Right forelimb (tissue), 1 donor: ENCODE results near the gene CD8B.
"Not testable (repeated sequence)": the region's sequence is repeated elsewhere in the genome, so short reads cannot be mapped to it uniquely, and the experiment has no call there.

Source experiments
- DNase-seq: peaks from one replicate; pipeline ENCODE4 v3.0.0-alpha.2; 2018

CD8B gene

GRCh38 chr2:86861628-86862379, at the start of gene CD8B:
TSS of gene CD8B (minus strand) at chr2:86861886. CDS start at chr2:86861865, 21 bp downstream.
- not testable (repeated sequence) for DNase-seq

DNA sequence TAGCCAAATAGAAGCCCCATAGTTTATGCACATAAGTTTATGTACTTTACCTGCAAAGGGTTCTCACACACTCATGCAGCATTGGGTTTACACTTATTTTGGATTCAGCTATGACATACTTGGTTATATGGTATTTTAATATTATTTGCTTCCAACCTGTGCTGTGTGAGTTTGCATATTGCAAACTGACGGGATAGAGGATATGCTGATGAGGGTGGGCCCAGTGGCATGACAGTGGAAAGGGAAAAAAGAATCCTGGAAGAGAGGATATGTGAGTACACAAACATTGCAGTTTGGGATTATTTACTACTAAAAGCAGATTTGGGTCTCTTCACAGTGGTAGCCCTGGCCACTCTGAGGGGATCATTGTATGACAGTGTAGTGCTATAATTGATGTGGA, 44.2 kb upstream of the CD8B start:
- not testable (repeated sequence) for DNase-seq

DNA sequence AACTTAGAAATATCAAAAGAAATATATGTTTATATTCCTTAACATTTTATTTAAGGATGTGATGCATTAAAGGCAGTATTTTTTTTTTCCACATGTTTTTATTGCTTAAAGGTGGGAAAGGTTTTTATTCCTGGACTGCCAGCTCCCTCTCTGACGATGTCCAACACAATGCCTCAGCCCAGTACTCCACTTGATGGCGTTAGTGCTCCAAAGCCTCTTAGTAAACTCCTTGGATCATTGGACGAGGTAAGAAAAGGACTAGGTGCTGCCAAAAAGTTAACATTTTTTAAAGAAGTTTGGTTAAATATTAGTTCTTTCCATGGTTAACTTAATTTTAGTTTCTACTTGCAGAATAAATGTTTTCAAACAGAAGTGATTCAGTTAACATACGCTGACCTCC, 39.0 kb upstream of the CD8B start:
- not testable (repeated sequence) for DNase-seq

GRCh38 chr2:86886026-86886425, 24.3 kb upstream of the CD8B start:
- not testable (repeated sequence) for DNase-seq

DNA sequence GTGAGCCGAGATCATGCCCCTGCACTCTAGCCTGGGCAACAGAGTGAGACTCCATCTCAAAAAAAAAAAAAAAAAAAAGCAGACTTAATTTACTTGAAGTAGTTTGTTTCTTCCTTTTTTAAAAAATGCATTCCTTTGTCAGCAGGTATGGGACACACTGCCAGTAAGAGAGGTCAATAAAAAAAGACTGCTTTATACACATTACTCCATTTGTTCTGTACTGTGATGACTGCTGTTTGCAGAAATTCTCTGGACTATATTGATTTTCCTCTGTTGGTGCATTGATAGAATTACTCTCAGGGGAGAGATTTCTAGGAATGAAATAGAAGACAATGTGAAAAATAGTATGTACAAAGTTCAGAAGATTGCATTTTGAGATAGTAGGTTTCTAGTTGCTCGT, 21.2 kb upstream of the CD8B start:
- DNase-seq: not testable (repeated sequence)

GRCh38 chr2:86882118-86882665, 20.5 kb upstream of the CD8B start:
- DNase-seq: not testable (repeated sequence)

GRCh38 chr2:86878986-86879385, 17.3 kb upstream of the CD8B start:
- not testable (repeated sequence) for DNase-seq

- DNase-seq: not testable (repeated sequence)
These were observed 9.3 kb upstream of the CD8B start for GRCh38 chr2:86870941-86871340.

- DNase-seq: not testable (repeated sequence)
These were observed 7.3 kb upstream of the CD8B start for GRCh38 chr2:86868895-86869468.

DNA sequence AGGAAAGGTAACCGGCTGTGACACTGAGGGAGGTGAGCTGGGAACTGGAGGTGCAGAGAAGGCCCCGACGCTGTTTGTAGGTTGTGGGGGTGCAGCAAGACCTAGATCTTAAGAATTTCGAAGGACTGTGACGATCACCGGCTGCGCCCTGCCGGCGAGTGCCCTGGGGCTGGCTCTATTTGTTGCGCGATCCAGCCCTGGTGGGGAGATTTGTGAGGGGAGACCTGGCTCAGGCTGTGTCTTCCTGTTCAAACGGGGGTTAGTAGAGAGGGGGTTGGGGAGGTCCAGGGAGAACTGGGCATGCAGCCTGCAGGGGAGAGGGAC, 656 bp upstream of the CD8B start:
- not testable (repeated sequence) for DNase-seq

DNA sequence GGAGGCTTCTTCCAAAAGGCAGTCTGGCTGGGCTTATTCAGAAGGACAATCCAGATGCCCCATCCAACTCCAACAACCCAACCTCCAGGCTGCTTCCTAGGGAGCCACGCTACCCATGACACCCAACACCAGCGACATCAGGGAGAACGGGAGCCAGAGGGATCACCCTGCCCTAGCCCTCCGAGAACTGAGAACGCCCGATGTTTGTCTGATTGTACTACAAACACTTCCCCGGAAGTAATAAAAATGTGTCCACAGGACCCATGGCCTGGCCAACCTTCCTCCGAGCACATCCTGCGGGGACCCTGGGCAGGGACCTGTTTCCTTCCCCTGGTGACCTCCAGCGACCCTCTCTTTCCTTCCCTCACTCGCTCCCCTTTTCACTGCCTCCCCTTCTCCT, 511 bp downstream of the CD8B start:
- DNase-seq: not testable (repeated sequence)

DNA sequence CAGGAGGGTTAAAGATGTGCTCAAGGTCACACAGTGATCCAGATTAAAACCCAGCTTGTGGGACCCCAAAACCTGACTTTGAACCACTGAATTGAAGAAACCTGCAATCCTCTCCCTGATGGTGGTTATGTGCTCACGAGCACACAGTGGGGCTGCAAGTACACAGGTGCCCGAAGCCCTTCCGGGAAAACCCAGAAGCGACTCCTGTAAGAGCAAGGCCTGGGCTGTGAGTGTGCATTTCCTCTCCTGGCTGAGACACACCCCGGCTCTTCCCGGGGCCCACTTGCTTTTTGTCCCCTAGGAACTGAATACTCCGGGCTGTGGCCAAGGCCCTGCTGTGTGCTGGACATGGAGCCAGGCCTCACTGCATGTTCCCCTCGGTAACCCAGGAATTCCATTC, 1.1 kb downstream of the CD8B start:
- DNase-seq: not testable (repeated sequence)

GRCh38 chr2:86857688-86858087, 4.0 kb downstream of the CD8B start:
- not testable (repeated sequence) for DNase-seq

DNA sequence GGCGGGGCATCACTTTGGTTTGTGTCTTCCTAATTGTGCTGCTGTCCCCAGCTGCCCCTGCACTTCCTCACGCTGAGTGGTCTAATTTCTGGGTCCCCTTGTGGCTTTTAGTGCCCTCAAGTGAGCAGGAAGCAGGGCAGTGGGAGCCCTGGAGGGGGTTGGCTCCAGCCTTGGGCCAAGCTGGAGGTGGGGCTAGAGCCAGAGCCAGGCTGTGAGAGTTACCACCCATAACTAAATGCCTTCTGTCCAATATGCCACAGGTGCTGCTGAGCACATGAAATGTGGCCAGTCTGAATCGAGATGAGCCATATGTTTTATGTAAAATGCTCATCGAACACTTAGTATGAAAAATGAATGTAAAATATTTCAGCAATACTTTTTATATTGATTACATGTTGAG, 5.2 kb downstream of the CD8B start:
- not testable (repeated sequence) for DNase-seq

GRCh38 chr2:86855981-86856380, 5.7 kb downstream of the CD8B start:
- DNase-seq: peak; percentile 64

GRCh38 chr2:86851581-86851980, 10.1 kb downstream of the CD8B start:
- not testable (repeated sequence) for DNase-seq

- not testable (repeated sequence) for DNase-seq
These were observed 19.0 kb downstream of the CD8B start for GRCh38 chr2:86842607-86843234.

GRCh38 chr2:86841330-86841729, 20.4 kb downstream of the CD8B start:
- not testable (repeated sequence) for DNase-seq

DNA sequence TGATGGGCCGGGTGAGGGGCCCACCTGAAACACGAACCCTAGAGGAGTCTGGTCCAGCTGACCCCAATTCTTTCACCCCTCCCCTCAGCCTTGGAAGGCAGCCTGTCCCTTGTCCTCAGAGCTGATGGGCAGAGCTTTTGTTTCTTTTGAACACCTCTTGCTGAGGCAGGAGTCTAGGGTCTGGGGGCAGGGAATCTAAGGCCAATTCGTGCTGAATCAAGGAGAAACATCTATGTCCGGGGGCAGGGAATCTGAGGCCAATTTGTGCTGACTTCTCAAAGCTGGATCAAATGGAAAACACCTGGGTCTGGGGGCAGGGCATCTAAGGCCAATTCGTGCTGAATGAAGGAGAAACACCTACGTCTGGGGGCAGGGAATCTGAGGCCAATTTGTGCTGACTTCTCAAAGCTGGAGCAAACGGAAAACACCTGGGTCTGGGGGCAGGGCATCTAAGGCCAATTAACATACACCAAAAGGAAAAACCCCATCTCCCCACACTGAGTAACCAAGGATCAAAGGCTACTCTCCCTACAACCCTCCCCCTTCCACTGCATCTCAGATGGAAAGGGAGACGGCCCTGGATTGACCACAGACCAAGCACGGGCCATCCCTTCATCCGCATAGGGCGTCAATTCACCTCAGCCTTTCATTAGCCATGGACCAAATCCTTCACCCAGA, 21.7 kb downstream of the CD8B start:
- not testable (repeated sequence) for DNase-seq

- DNase-seq: not testable (repeated sequence)
These were observed 22.2 kb downstream of the CD8B start for GRCh38 chr2:86839455-86839854.

GRCh38 chr2:86837714-86838113, 24.0 kb downstream of the CD8B start:
- not testable (repeated sequence) for DNase-seq

GRCh38 chr2:86836915-86837695, 24.6 kb downstream of the CD8B start:
- peak; percentile 75 for DNase-seq
